H1 (cell line): ENCODE data around the gene EXOG. TPM values are rescaled to one million over a fixed set of nuclear protein-coding genes. Genes with fewer than 3 reads are reported as not detected.

ENCODE experiments used
- CTCF ChIA-PET: fragments of 300-600 bp; sonication (Branson Sonifier 250); formaldehyde crosslinking; loops from one replicate; lab custom pipeline; 2021; ENCODE audit not compliant: partially characterized antibody; lab: Charles Lee
- POLR2A ChIA-PET: fragments of 300-600 bp; sonication (Branson Sonifier 250); formaldehyde crosslinking; loops from one replicate; lab custom pipeline; 2021; ENCODE audit warnings: inconsistent platforms; ENCODE audit not compliant: partially characterized antibody; lab: Charles Lee
- DNase-seq, 2 experiments: peaks; one replicate each; pipeline versions ENCODE4 v3.0.0 to v3.0.0-alpha.2; 2010 to 2022; ENCODE audit warnings: low spot score in 2 of 2, low read depth in 1 of 2, mixed read lengths in 1 of 2
- FAIRE-seq: peaks from 2 replicates; lab custom pipeline; 2011; peaks lifted over from hg19 to GRCh38; lab: Jason Lieb, UNC
- H2AFZ ChIP-seq: 2 replicates; pipeline ENCODE4 v1.8.1; 2012; ENCODE audit warnings: low read length, inconsistent platforms
- H2AK5ac ChIP-seq: 2 replicates; pipeline ENCODE4 v1.6.1; 2013; ENCODE audit warnings: low read depth, low read length
- H2BK120ac ChIP-seq: replicated peaks from 2 replicates; pipeline ENCODE3; 2013; ENCODE audit warnings: low read depth, low read length, inconsistent platforms
- H2BK12ac ChIP-seq: 2 replicates; pipeline ENCODE4 v1.6.1; 2013; ENCODE audit warnings: low read depth, low read length
- H2BK15ac ChIP-seq: 2 replicates; pipeline ENCODE4 v1.6.1; 2013; ENCODE audit warnings: low read length
- H2BK20ac ChIP-seq: 2 replicates; pipeline ENCODE4 v1.6.1; 2013; ENCODE audit warnings: low read length
- H2BK5ac ChIP-seq: 2 replicates; pipeline ENCODE4 v1.6.1; 2013; ENCODE audit warnings: low read depth, low read length
- H3K14ac ChIP-seq: 2 replicates; pipeline ENCODE4 v1.6.1; 2013; ENCODE audit warnings: inconsistent platforms; ENCODE audit not compliant: insufficient read length
- H3K18ac ChIP-seq: 2 replicates; pipeline ENCODE4 v1.6.1; 2013; ENCODE audit warnings: low read length; ENCODE audit errors: extremely low read depth
- H3K23ac ChIP-seq: 2 replicates; pipeline ENCODE4 v1.6.1; 2013; ENCODE audit warnings: inconsistent platforms; ENCODE audit not compliant: insufficient read length
- H3K23me2 ChIP-seq: 2 replicates; pipeline ENCODE4 v1.6.1; 2013; ENCODE audit warnings: low read depth, low read length
- H3K27ac ChIP-seq: 2 replicates; pipeline ENCODE4 v1.6.1; 2011; ENCODE audit warnings: low read depth, low read length, inconsistent platforms
- H3K27me3 ChIP-seq, 4 experiments: replicated peaks in 1 of 4; 1 replicate in 1 of 4; 2 replicates in 3 of 4; pipeline versions ENCODE4 v1.6.1 to v1.8.1; 2011 to 2013; ENCODE audit warnings: low read length in 3 of 4, mild to moderate bottlenecking in 3 of 4, inconsistent platforms in 2 of 4, mixed read lengths in 2 of 4, moderate library complexity in 1 of 4; ENCODE audit not compliant: control insufficient read depth in 3 of 4, insufficient read depth in 3 of 4; ENCODE audit errors: extremely low read depth in 1 of 4
- H3K36me3 ChIP-seq, 4 experiments: 2 replicates each; pipeline versions ENCODE4 v1.6.1 to v1.8.1; 2011 to 2013; ENCODE audit warnings: mild to moderate bottlenecking in 4 of 4, low read length in 3 of 4, moderate library complexity in 2 of 4, control low read depth in 1 of 4, inconsistent platforms in 1 of 4; ENCODE audit not compliant: insufficient read depth in 4 of 4, control insufficient read depth in 2 of 4
- H3K4ac ChIP-seq: replicated peaks from 2 replicates; pipeline ENCODE3; 2013; ENCODE audit warnings: low read length, low read depth, mixed read lengths, inconsistent platforms; ENCODE audit not compliant: insufficient read length
- H3K4me1 ChIP-seq, 4 experiments: replicated peaks in 1 of 4; 1 replicate in 1 of 4; 2 replicates in 3 of 4; pipeline versions ENCODE4 v1.6.1 to v1.8.1; 2011 to 2013; ENCODE audit warnings: low read length in 3 of 4, inconsistent platforms in 2 of 4, mixed read lengths in 1 of 4; ENCODE audit not compliant: insufficient read depth in 4 of 4, control insufficient read depth in 3 of 4
- H3K4me2 ChIP-seq, 2 experiments: 2 replicates each; pipeline versions ENCODE4 v1.6.1 to v1.8.1; 2011 to 2013; ENCODE audit warnings: low read depth in 2 of 2, low read length in 2 of 2, control low read depth in 1 of 2, inconsistent platforms in 1 of 2, mild to moderate bottlenecking in 1 of 2; ENCODE audit not compliant: insufficient read depth in 1 of 2
- H3K4me3 ChIP-seq, 4 experiments: fragments of 200-600, 300-600 bp in 1 of 4; sonication (generic), shearing (Covaris generic), sonication (Bioruptor Twin) in 1 of 4; 2 replicates each; pipeline versions ENCODE4 v1.5.1 to v1.8.1; 2011 to 2016; ENCODE audit warnings: low read length in 4 of 4, low read depth in 3 of 4, control low read depth in 2 of 4, inconsistent platforms in 2 of 4, mild to moderate bottlenecking in 2 of 4, mixed read lengths in 1 of 4, moderate library complexity in 1 of 4; ENCODE audit not compliant: insufficient read depth in 2 of 4; ENCODE audit errors: extremely low read depth in 1 of 4
- H3K56ac ChIP-seq: replicated peaks from 2 replicates; pipeline ENCODE3; 2013; ENCODE audit warnings: low read depth, mild to moderate bottlenecking, mixed read lengths, low read length, inconsistent platforms; ENCODE audit not compliant: insufficient read length
- H3K79me1 ChIP-seq: 2 replicates; pipeline ENCODE4 v1.6.1; 2013; ENCODE audit warnings: low read depth, low read length, control low read depth
- H3K79me2 ChIP-seq, 2 experiments: 2 replicates each; pipeline versions ENCODE4 v1.6.1 to v1.8.1; 2012 to 2013; ENCODE audit warnings: low read length in 2 of 2, mild to moderate bottlenecking in 2 of 2, inconsistent platforms in 1 of 2; ENCODE audit not compliant: insufficient read depth in 2 of 2, control insufficient read depth in 1 of 2
- H3K9ac ChIP-seq, 4 experiments: replicated peaks in 1 of 4; 1 replicate in 1 of 4; 2 replicates in 3 of 4; pipeline versions ENCODE4 v1.6.1 to v1.8.1; 2011 to 2013; ENCODE audit warnings: low read depth in 3 of 4, low read length in 3 of 4, control low read depth in 2 of 4, mild to moderate bottlenecking in 2 of 4, moderate library complexity in 2 of 4, inconsistent platforms in 1 of 4; ENCODE audit errors: extremely low read depth in 1 of 4
- H3K9me3 ChIP-seq, 2 experiments: 2 replicates each; pipeline versions ENCODE4 v1.6.1 to v1.8.1; 2012 to 2013; ENCODE audit warnings: mild to moderate bottlenecking in 2 of 2, moderate library complexity in 2 of 2, control low read depth in 1 of 2, inconsistent platforms in 1 of 2, low read depth in 1 of 2, low read length in 1 of 2, mixed read lengths in 1 of 2; ENCODE audit not compliant: insufficient read depth in 2 of 2
- H4K20me1 ChIP-seq, 2 experiments: replicated peaks in 1 of 2; 2 replicates each; pipeline versions ENCODE3 to v1.8.1; 2011 to 2013; ENCODE audit warnings: inconsistent platforms in 2 of 2, low read length in 2 of 2, mild to moderate bottlenecking in 1 of 2; ENCODE audit not compliant: insufficient read depth in 2 of 2, control insufficient read depth in 1 of 2
- H4K5ac ChIP-seq: 2 replicates; pipeline ENCODE4 v1.6.1; 2013; ENCODE audit warnings: low read length, low read depth, mixed read lengths, inconsistent platforms; ENCODE audit not compliant: insufficient read length
- H4K8ac ChIP-seq: 2 replicates; pipeline ENCODE4 v1.8.0; 2013; ENCODE audit warnings: mild to moderate bottlenecking, moderate library complexity, low read length, inconsistent platforms; ENCODE audit not compliant: insufficient read depth; ENCODE audit errors: extremely low read depth
- H4K91ac ChIP-seq: replicated peaks from 2 replicates; pipeline ENCODE3; 2013; ENCODE audit warnings: low read length, mixed read lengths, inconsistent platforms; ENCODE audit not compliant: insufficient read length
- CREB1 ChIP-seq: IDR thresholded peaks from 2 replicates; pipeline ENCODE4 v1.6.1; 2012; ENCODE audit warnings: inconsistent platforms
- CTCF ChIP-seq, 3 experiments: IDR thresholded peaks; 1 replicate in 2 of 3; 2 replicates in 1 of 3; pipeline versions ENCODE4 v1.5.1 to v1.6.1; 2011; ENCODE audit warnings: low read length in 3 of 3, mild to moderate bottlenecking in 3 of 3, inconsistent platforms in 2 of 3, low read depth in 1 of 3, moderate library complexity in 1 of 3; ENCODE audit not compliant: insufficient read depth in 1 of 3; ENCODE audit errors: control extremely low read depth in 1 of 3
- EGR1 ChIP-seq: IDR thresholded peaks from 2 replicates; pipeline ENCODE4 v1.6.1; 2011; ENCODE audit warnings: low read depth, low read length, borderline replicate concordance
- NRF1 ChIP-seq: IDR thresholded peaks from 2 replicates; pipeline ENCODE4 v1.6.1; 2011; ENCODE audit warnings: mild to moderate bottlenecking, low read depth, low read length, improper control_type of control experiment
- RAD21 ChIP-seq, 2 experiments: IDR thresholded peaks in 1 of 2; conservative IDR thresholded peaks in 1 of 2; 2 replicates each; pipeline ENCODE4 v1.6.1; 2011; ENCODE audit warnings: low read depth in 2 of 2, low read length in 2 of 2, improper control_type of control experiment in 1 of 2, inconsistent platforms in 1 of 2, mild to moderate bottlenecking in 1 of 2, moderate library complexity in 1 of 2
- SIN3A ChIP-seq, 2 experiments: IDR thresholded peaks in 1 of 2; conservative IDR thresholded peaks in 1 of 2; 2 replicates each; pipeline ENCODE4 v1.6.1; 2011 to 2012; ENCODE audit warnings: low read length in 2 of 2, improper control_type of control experiment in 1 of 2, low read depth in 1 of 2, mild to moderate bottlenecking in 1 of 2
- TCF12 ChIP-seq: IDR thresholded peaks from 2 replicates; pipeline ENCODE4 v1.6.1; 2011; ENCODE audit warnings: low read depth, mild to moderate bottlenecking, low read length
- TEAD4 ChIP-seq: IDR thresholded peaks from 2 replicates; pipeline ENCODE4 v1.6.1; 2012; ENCODE audit warnings: low read depth, low read length, inconsistent platforms, mixed read lengths
- WGBS, 2 experiments: shearing (Covaris generic) in 1 of 2; methylation state at CpG; one replicate each; pipeline versions ENCODE4 v1.1.6 to v1.1.7; 2013 to 2015; ENCODE audit warnings: low lambda C conversion rate in 2 of 2, mixed read lengths in 2 of 2, inconsistent platforms in 1 of 2, low coverage in 1 of 2, missing lambda C conversion rate in 1 of 2; ENCODE audit not compliant: insufficient replicate concordance in 2 of 2, insufficient coverage in 1 of 2, insufficient read length in 1 of 2; ENCODE audit errors: extremely low coverage in 1 of 2, missing lambda C conversion rate in 1 of 2; 5-methylcytosine and 5-hydroxymethylcytosine counted together
- polyA plus RNA-seq, 7 experiments: library from polyadenylated mRNA; depleted of rRNA in 3 of 7; stranded (reverse) in 5 of 7; unstranded in 2 of 7; fragments of >200 nt in 5 of 7; fragments of 200-250 nt in 2 of 7; gene quantifications; 1 replicate in 5 of 7; 2 replicates in 1 of 7; 4 replicates in 1 of 7; pipeline versions ENCODE4 v1.2.1 to v1.2.3, GENCODE V29; 2011 to 2013; ENCODE audit warnings: missing spikeins in 2 of 7, mixed read lengths in 2 of 7
- total RNA-seq: library from RNA; stranded (reverse); fragmentation: NEBNext Ultra II Directional; extraction: Animal tissue kit (Norgen Biotek cat#: 25700); gene quantifications from 2 replicates; pipeline ENCODE4 v1.2.1, GENCODE V29; 2021

Gene EXOG
- total and polyA plus RNA-seq, 2 of the 8 experiments (the other 6 are each of a cell fraction or from before 2014, with no cell fraction given) = 7.2 to 12.9 TPM

GRCh38 chr3:38521391-38521987 is 25.3 kb downstream of the EXOG start:
- Histone ChIP-seq H2BK12ac (no peak overlapping the region), H3K23me2 (no peaks in the 10 kb centered on the region), H4K91ac (no peak overlapping the region), H3K36me3 (peaks cover 3 to 12% (median 7%) of the 10 kb centered on the region in 4 experiments), H3K27ac (no peak overlapping the region), H3K4me2 (no peak overlapping the region), H2BK15ac (no peak overlapping the region), H2BK20ac (no peak overlapping the region), H2BK120ac (no peak overlapping the region), H2AK5ac (no peak overlapping the region), H4K20me1 (no peaks in the 10 kb centered on the region), H3K14ac (no peak overlapping the region), H3K23ac (no peak overlapping the region), H2BK5ac (no peak overlapping the region), H3K79me2 (no peaks in the 10 kb centered on the region), H3K4ac (no peak overlapping the region), H3K9me3 (no peaks in the 10 kb centered on the region), H3K18ac (no peak overlapping the region), H2AFZ (no peak overlapping the region), H3K79me1 (no peaks in the 10 kb centered on the region; the same call in 1 of the 2 replicates), H3K9ac (no peak overlapping the region), H4K5ac (no peak overlapping the region), H3K4me1 (peaks cover 0 to 19% (median 3%) of the 10 kb centered on the region in 4 experiments; a peak in 4 of 7 replicates), H3K4me3 (no peak overlapping the region), H3K27me3 (no peaks in the 10 kb centered on the region), H3K56ac (no peak overlapping the region), H4K8ac (no peak overlapping the region)
- FAIRE-seq (peak; percentile 100), DNase-seq (peak in 1 of 2 experiments; percentile 83)
- TF ChIP-seq RAD21 (IDR thresholded peaks at IDR 0.05 in 1 of 2, conservative IDR thresholded peaks at IDR 0.05 in 1 of 2; ENCODE audit: low read depth in 2 of 2, low read length in 2 of 2) = peak; percentile 91 to 94
- TF ChIP-seq EGR1 = no peak
- 0 out of 2 replicates have a peak, but pooled peaks have one; percentile 19 for TF ChIP-seq CREB1
- no peak for TF ChIP-seq SIN3A (conservative IDR thresholded peaks at IDR 0.05 in 1 of 2, IDR thresholded peaks at IDR 0.05 in 1 of 2; ENCODE audit: low read depth in 1 of 2, low read length in 2 of 2)
- TF ChIP-seq CTCF (IDR thresholded peaks at IDR 0.05; ENCODE audit: control extremely low read depth in 1 of 3, insufficient read depth in 1 of 3, low read depth in 1 of 3, low read length in 3 of 3) = peak in 2 of 3 experiments; percentile 91 to 94; a peak in 3 of 4 replicates
- peak; percentile 49; the same call in 1 of the 2 replicates for TF ChIP-seq TEAD4
- TF ChIP-seq NRF1 = no peak
- peak; percentile 87 for TF ChIP-seq TCF12
- ChIA-PET CTCF (interaction anchor here (0.6 to 12.5 kb wide), 65 partner anchors 10 to 509 kb away, joined by 3 to 318 read pairs (median 5); partner anchors contain the start of genes EXOG and SCN5A), POLR2A (interaction anchor here (1.0 to 1.5 kb wide), 4 partner anchors 10 to 114 kb away, joined by 3 to 5 read pairs (median 3); partner anchors contain the start of gene EXOG)
- WGBS, 2 experiments = 12% methylated on average over 5 of the region's 5 CpGs; no CpG with 5 or more reads in 1 of the 2 experiments
